SKM-1 (cell line): Measurements from ENCODE around the gene CDK10.

Experiments
- DNase-seq: peaks from one replicate; lab custom pipeline; 2025; ENCODE audit not compliant: unreplicated experiment; lab: John Stamatoyannopoulos, UW

The CDK10 gene

DNA sequence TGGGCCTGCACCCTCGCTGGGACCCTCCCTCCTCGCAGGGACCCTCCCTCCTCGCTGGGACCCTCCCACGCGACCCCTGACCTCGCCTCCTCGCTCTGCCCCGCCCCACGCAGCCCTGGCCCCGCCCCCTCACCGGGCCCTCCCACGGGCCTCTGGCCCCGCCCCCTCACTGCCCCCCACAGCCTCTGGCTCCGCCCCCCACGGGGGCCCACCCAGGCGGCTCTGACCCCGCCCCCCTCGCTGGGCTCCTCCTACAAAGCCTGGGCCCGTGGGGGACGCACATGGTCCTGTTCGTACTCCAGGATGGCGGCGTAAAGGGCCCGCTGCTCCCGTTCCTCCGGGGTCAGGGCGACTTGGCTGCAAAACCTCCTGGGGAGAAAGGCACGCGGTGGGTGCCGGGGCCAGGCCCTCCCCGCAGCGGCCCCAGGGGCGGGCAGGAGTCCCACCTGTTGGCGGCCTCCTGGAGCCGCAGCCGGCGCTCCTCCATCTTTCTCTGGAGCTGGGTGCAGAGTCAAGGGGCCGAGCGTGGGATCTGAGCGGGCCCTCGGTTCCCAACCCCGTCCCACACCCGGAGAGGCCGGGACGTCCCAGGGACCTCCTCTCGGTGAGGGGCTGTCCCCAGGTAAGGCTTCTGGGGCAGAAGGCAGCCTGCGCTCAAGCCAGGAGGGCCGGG is 25.2 kb downstream of the CDK10 start:
- peak; percentile 16 for DNase-seq

GRCh38 chr16:89712274-89712781 is 25.8 kb downstream of the CDK10 start:
- no peak for DNase-seq

DNA sequence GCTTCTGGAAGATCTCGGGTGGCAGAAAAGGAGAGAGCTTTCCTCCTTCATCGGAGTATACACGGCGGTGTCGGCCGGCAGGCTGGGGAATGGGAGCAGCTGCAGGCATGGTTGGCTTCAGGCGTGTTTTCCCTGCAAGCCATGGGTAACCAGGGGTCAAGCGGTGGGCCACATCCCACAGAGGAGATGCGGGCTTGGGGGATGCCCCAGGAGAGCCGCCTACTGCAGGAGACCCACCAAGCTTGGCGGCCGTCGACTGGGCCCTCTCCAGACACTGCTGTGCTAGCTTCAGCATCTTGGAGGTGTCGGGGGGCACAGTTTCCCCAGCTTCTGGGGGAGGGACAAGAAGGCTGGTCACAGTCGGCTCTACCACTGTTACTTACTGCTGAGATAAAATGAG is 30.0 kb downstream of the CDK10 start:
- no peak for DNase-seq

GRCh38 chr16:89716916-89717687 is 30.6 kb downstream of the CDK10 start:
- DNase-seq: no peak

- DNase-seq: no peak
Observed at GRCh38 chr16:89717688-89718505, 31.4 kb downstream of the CDK10 start.

GRCh38 chr16:89720551-89720812 is 34.0 kb downstream of the CDK10 start:
- DNase-seq: no peak

DNA sequence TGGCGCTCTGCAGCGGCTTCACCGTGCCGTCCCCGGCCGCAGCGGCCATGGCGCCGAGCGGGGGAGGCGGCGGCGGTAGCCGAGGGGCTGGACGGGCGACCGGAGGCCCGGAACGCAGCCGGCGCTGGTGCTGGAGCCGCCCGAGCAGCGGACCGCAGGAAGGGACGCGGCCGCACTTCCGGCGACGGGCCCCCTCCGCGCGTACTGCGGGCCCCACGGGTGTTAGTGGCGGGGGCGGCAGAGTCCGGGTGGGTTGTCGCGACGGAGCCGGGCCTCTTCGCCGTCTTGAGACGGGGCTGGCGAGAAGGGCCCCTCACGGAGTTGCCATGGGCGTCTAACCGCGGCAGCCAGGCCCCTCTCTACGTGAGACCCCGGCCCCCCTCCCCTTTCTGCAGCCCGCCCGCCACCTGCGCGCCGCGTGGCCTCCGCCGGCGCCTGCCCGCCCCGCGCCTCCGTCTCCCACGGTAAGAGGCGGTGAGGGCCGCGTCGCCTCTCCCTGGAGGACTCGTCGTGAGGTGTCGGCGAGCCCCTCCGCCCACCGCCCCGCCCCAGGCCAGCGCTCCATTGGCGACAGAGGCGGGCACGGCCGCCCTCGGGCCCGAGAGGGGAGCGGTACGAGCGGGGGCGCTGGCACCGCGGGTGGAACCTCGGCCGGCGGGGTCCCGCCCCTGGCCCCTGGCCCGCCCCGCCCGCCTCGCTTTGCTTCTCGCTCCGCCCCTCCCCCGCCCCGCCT is 34.5 kb downstream of the CDK10 start, which contains the start of the genes VPS9D1 and ZNF276:
Gene VPS9D1, minus strand, starts transcription at position 86 of the 733 bp plus-strand sequence. Its CDS starts 37 bp downstream, at position 49.
Gene ZNF276, plus strand, starts transcription at position 725 of the 733 bp plus-strand sequence. CDS start 104 bp downstream, outside the sequence.
- DNase-seq: peak; percentile 42

- peak; percentile 35 for DNase-seq
Observed at GRCh38 chr16:89721546-89722391, 35.3 kb downstream of the CDK10 start.

DNA sequence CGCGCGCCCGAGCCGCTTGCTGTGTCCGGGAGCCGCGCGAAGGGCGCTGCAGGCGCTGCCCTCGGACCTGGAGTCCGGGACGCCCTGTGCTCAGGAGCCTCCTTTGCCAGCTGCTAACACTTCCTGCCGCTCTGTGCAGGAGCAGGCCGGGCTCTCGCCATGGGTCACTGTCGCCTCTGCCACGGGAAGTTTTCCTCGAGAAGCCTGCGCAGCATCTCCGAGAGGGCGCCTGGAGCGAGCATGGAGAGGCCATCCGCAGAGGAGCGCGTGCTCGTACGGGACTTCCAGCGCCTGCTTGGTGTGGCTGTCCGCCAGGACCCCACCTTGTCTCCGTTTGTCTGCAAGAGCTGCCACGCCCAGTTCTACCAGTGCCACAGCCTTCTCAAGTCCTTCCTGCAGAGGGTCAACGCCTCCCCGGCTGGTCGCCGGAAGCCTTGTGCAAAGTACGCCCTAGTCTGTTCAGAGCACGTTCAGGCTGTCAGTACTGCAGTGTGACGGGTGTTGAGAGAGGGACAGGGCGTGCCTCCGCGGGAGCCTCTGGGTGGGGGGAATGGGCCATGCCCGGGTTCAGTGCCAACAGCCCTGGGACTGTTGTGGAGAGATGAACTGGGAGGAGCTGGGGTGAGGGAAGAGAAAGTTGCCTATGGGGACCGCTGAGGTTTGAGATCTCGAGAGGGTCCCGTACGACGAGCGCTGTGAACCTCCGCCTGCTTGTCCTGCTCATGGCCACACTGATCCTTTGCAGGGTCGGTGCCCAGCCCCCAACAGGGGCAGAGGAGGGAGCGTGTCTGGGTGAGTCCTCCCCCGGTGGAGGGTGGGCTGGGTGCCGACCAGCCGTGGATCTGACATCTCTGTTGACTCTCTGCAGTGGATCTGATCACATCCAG is 36.1 kb downstream of the CDK10 start:
- no peak for DNase-seq

DNA sequence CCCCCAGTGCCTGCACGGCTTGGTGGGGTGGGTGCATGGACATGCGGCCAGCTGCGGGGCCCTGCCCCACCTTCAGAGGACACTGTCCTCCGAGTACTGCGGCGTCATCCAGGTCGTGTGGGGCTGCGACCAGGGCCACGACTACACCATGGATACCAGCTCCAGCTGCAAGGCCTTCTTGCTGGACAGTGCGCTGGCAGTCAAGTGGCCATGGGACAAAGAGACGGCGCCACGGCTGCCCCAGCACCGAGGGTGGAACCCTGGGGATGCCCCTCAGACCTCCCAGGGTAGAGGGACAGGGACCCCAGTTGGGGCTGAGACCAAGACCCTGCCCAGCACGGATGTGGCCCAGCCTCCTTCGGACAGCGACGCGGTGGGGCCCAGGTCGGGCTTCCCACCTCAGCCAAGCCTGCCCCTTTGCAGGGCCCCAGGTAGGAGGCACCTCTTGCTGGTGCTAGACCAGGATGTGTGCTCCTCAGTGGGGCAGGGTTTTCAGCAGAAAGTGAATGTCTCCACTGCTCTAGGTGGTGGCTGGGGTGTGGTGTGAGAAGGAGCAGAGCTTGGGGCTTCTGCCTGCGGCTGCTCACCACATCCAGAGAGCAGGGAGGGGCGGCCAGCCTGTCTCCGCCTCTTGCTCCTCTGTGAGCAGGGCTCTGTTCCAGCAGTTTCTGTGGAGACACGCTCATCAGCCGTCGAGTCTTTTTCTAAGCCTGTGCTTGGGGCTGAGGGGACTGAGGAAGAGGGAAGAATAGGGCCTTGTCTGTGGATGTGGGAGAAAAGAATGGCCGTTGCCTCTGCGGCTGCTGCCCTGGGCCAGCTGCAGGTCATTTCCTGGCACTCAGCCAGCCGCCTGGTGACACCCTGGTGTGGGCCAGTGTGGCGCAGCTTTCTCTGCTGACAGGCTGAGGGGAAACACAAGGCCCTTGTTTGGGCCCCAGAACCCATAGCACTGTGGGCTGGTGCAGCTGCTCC is 37.1 kb downstream of the CDK10 start:
- DNase-seq: no peak

DNA sequence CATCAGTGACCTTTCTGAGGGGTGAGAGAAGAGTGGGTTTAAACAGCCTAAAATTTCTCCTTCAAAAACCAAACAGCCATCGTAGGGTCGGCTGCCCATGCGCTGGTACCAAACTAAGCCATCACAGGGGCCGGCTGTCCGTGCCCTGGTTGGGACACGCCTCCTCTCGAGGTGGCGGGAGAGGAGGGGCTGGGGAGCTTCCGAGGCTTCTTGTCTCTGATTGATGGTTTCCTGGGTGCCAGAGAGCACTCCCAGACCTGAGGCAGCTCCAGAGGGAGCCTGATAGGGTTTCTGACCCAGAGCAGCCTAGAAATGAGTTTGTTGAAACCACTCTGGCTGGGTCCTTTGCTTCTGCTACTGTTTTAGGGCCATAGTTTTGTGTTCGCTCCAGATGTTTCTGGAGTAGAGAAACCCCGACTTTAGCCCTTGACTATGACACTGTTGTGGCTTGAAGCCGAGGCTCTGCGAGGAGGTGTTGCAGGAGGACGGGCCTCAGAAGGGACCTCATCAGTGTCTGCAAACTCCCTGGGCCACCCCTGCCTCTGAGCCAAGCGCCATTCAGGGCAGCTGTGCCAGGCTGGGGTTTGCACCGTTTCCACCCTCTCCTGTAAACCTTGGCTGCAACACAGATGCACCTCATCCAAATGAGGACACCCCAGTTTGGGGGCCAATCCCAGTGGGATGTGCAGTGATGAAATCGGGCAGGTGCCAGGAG is 41.1 kb downstream of the CDK10 start:
- DNase-seq: no peak

- no peak for DNase-seq
Observed at GRCh38 chr16:89729293-89729692, 42.8 kb downstream of the CDK10 start.

DNA sequence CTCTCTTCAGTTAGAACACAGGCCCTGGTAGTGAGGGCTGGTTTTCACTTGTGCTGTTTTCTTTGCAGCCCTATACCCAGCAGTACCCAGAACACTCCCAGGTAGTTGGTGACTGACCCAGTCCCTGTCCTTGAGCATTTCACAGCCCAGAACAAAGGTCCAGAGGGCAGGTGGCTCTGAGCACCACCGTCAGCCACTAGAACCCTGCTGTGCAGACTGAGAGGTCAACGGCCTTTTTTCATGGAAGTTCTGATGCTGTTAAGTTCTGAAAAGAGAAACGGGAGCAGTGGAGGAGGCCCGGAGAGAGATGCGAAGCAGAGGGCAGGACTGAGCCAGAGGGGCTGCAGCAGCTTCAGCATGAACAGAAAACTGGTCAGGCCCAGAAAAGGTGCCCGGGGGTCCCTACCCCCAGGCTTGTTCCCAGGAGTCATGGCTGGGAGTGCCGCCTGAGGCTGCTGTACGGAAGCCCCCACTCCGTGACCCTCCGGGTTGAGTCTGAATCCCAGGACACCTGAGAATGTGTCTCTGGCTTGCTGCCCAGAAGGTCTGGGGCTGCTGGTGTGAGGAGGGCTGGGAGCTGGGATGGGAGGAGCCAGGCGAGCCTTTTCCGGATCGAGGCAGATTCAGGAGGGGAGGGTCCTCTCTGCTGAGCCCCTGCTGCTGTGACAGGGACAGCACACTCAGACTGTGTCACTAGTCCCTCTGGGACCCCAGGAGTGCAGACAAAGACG is 43.5 kb downstream of the CDK10 start:
- DNase-seq: no peak

- no peak for DNase-seq
Observed at GRCh38 chr16:89730610-89731234, 44.2 kb downstream of the CDK10 start.

DNA sequence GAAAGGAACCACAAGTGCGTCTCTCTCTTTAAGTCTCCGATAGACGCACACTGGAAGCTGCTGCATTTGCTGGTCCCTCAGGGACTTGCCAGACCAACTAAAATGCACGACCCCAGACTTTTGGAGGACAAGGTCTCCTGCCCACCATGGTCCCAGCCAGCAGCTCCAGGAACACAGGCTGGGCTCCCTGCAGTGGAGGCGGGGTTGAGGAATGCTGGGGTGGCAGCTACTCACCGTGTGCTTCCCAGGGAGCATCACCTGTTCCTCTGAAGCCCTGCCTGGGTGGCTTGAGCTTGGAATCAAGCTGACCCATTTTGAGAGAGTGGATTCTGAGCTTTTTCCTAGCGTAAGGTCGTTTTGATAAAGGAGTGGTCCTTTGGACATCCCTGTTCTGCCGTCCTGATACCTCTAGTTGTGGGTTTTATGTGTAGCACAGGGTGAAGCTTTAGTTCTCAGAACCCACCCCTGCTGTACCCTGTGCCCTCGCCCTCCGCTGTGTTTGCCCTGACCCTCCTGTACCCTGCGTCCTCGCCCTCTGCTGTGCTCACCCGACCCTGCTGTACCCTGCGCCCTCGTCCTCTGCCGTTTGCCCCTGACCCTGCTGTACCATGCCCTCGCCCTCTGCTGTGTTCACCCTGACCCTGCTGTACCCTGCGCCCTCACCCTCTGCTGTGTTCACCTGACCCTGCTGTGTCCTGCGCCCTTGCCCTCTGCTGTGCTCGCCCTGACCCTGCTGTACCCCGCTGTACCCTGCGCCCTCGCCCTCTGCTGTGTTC is 45.8 kb downstream of the CDK10 start:
- no peak for DNase-seq
